ENCODE data around the gene LDLRAD2. TPM values are rescaled to one million over a fixed set of nuclear protein-coding genes. Genes with fewer than 3 reads are reported as not detected.
A peak's percentile ranks its signal among the peaks of the same experiment; 100 is the strongest.

LDLRAD2 gene
- total RNA-seq, 1 donor from 2014 or later, result not detected

DNA sequence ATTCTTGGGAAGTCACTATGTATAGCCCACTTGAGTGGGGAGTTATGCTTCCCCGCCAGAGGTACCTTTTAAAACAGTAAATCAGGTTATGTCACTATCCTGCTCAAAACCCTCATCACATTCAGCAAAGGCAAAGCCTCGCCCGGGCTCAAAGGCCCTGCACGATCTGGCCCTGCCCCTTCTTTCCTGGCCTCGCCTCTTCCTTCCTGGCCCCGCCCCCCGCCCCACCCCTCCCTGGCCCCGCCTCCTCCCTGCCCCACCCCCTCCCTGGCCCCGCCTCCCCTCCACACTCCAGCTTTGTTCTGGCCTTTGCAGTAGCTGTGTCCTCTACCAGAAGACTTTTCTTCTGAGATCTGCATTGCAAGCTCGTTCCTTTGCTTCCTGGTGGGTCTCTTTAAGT is 6.6 kb downstream of the LDLRAD2 start:
- H3K4me3 ChIP-seq, result no peak overlapping the region
- H3K36me3 ChIP-seq, result peaks cover 31% of the 10 kb centered on the region
- TF ChIP-seq, protein P1, sequence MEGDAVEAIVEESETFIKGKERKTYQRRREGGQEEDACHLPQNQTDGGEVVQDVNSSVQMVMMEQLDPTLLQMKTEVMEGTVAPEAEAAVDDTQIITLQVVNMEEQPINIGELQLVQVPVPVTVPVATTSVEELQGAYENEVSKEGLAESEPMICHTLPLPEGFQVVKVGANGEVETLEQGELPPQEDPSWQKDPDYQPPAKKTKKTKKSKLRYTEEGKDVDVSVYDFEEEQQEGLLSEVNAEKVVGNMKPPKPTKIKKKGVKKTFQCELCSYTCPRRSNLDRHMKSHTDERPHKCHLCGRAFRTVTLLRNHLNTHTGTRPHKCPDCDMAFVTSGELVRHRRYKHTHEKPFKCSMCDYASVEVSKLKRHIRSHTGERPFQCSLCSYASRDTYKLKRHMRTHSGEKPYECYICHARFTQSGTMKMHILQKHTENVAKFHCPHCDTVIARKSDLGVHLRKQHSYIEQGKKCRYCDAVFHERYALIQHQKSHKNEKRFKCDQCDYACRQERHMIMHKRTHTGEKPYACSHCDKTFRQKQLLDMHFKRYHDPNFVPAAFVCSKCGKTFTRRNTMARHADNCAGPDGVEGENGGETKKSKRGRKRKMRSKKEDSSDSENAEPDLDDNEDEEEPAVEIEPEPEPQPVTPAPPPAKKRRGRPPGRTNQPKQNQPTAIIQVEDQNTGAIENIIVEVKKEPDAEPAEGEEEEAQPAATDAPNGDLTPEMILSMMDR (IDR thresholded peaks at IDR 0.05; ENCODE audit: borderline replicate concordance), result no peak
- peaks cover 4% of the 10 kb centered on the region for H3K27me3 ChIP-seq (ENCODE audit: low read depth)
- intact Hi-C loops (cut with micrococcal nuclease), result no loop called here
- H3K4me1 ChIP-seq, result peaks cover 16% of the 10 kb centered on the region
- peak; percentile 45 for DNase-seq
- H3K9me3 ChIP-seq (replicated peaks), result no peaks in the 10 kb centered on the region
- peak overlapping the region; percentile 48 for H3K27ac ChIP-seq (replicated peaks)

DNA sequence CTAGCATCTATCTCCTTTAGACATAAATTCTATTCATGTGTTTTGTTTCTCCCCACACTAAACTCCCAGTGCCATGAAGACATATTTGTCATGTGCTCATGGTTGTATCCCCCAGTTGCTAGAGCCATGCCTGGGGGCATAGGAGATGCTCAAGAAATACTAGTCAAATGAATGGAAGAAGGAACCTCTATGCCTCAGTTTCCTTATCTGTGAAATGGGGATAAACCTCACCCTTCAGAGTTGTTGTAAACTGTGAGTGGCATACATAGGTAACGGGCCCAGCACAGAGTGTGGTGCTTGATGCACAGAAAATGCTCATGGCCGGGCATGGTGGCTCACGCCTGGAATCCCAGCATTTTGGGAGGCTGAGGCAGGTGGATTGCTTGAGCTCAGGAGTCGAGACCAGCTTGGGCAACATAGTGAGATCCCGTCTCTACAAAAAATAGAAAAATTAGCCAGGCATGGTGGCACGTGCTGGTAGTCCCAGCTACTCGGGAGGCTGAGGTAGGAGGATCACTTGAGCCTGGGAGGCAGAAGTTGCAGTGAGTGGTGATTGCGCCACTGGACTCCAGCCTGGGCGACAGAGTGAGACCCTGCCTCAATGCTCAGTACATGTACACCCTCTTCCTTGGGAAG is 8.7 kb downstream of the LDLRAD2 start:
- H3K36me3 ChIP-seq, result peaks cover 52% of the 10 kb centered on the region
- TF ChIP-seq, protein P1 (IDR thresholded peaks at IDR 0.05; ENCODE audit: borderline replicate concordance), result no peak
- H3K9me3 ChIP-seq (replicated peaks), result no peaks in the 10 kb centered on the region
- H3K27me3 ChIP-seq (ENCODE audit: low read depth), result no peaks in the 10 kb centered on the region
- intact Hi-C loops (cut with micrococcal nuclease), result no loop called here
- no peak overlapping the region for H3K4me3 ChIP-seq
- peaks cover 20% of the 10 kb centered on the region for H3K4me1 ChIP-seq
- no peak overlapping the region for H3K27ac ChIP-seq (replicated peaks)
- no peak for DNase-seq

DNA sequence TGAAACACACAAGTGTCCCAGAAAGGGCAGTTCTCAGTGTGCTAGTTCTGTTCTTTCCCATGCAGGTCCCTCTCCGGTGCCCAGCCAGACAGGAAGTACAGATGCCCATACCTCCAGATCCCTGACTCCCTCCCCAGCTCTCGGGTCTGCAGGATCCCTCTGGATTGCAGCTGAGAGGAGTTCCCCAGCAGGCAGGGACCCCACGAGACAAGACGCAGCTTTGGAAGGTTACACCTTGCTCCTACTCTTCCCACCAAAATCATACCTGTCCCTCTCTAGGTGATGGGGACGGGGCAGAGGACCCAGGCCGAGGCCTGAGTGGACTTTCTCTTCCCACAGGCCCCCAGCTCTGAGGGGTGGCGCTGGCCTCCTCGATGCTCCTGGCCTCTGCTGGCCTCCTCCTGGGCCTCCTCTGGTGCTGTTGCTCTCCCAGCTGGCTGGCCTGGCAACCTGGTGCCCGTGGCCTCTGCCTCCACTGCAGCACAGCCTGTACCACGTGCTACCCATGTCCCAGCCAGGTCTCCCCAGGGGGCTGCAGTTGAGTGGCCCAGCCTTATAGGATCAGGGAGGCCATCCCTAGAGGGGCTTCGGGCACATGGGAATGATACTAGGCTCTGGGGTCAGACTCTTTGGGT is 9.4 kb downstream of the LDLRAD2 start:
- peaks cover 20% of the 10 kb centered on the region for H3K4me1 ChIP-seq
- TF ChIP-seq, protein P1 (IDR thresholded peaks at IDR 0.05; ENCODE audit: borderline replicate concordance), result no peak
- H3K27ac ChIP-seq (replicated peaks), result no peak overlapping the region
- H3K4me3 ChIP-seq, result no peak overlapping the region
- no peak for DNase-seq
- intact Hi-C loops (cut with micrococcal nuclease), result no loop called here
- peaks cover 60% of the 10 kb centered on the region for H3K36me3 ChIP-seq
- no peaks in the 10 kb centered on the region for H3K9me3 ChIP-seq (replicated peaks)
- no peaks in the 10 kb centered on the region for H3K27me3 ChIP-seq (ENCODE audit: low read depth)

DNA sequence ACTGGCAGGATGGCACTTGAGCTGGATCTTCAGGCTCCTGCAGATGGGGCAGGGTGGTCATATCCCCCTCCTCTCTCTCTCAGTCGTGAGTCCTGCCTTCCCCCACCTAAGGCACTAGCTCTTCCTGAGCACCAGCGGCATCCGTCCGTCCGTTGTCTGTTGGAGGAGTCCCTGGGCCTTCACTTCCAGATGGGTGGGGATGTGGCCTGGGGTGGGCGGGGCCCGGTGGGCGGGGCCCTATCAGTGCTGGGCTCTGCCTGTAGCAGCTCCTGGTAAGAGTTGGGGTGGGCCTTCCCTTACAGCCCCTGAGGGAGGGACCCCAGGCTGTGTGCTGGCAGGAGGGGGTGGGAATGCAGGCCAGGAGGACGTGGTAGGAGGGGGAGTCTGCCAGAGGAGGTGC is 10.3 kb downstream of the LDLRAD2 start:
- Histone ChIP-seq H3K4me1 (peaks cover 20% of the 10 kb centered on the region), H3K36me3 (peaks cover 68% of the 10 kb centered on the region), H3K9me3 (replicated peaks) (no peaks in the 10 kb centered on the region), H3K27me3 (ENCODE audit: low read depth) (no peaks in the 10 kb centered on the region), H3K27ac (replicated peaks) (no peak overlapping the region), H3K4me3 (no peak overlapping the region)
- intact Hi-C loops (cut with micrococcal nuclease), result no loop called here
- TF ChIP-seq, protein P1 (IDR thresholded peaks at IDR 0.05; ENCODE audit: borderline replicate concordance), result no peak
- DNase-seq, result no peak

DNA sequence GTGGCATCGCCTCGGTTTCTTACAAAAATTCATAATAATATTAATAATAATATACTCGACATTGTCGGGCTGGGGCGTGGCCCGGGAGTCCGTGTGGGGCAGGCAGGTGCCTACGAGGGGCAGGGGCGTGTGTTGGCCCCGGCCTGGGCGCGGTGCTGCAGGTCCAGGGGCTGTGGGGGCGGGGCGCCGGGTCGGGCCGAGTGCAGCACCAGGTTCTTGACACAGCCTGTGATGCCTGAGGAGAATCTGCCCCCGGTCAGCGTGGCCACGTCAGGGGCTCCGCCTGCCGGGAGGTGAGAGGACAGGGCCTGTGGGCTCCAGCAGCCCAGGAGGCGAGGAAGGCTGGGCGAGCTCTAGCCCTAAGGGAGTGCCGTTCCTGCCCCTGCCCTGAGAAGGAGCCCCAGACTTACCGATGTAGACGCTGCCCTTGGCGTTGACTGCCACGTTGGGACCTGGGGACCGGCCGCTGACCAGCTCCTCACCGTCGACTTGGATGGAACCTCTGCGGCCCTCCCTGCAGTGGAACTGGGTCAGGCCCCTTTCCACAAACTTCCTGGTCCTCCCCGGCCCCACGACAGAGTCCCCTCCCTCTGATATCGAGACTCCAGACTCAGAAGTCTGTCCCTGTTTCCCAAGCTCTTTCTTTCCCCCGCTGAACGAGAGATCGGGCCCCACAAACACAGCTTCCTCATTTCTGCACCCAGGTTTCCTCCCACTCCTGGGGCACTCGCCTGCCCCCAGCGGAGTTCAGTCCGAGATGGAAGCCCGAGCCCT is 11.3 kb downstream of the LDLRAD2 start:
- no peak for DNase-seq
- H3K27me3 ChIP-seq (ENCODE audit: low read depth), result no peaks in the 10 kb centered on the region
- H3K27ac ChIP-seq (replicated peaks), result no peak overlapping the region
- TF ChIP-seq, protein P1 (IDR thresholded peaks at IDR 0.05; ENCODE audit: borderline replicate concordance), result no peak
- H3K36me3 ChIP-seq, result peaks cover 79% of the 10 kb centered on the region
- peaks cover 17% of the 10 kb centered on the region for H3K4me1 ChIP-seq
- intact Hi-C loops (cut with micrococcal nuclease), result no loop called here
- H3K4me3 ChIP-seq, result no peak overlapping the region
- H3K9me3 ChIP-seq (replicated peaks), result no peaks in the 10 kb centered on the region

Data from left ventricle myocardium inferior (tissue), 1 donor.